ENCODE measurements around the gene ASTN1. TPM values are rescaled to one million over a fixed set of nuclear protein-coding genes. Genes with fewer than 3 reads are reported as not detected.

Gene ASTN1
- total RNA-seq, 1 experiment from 2014 or later: 0.42 TPM

GRCh38 chr1:176831150-176831549 is 333.4 kb downstream of the ASTN1 start:
- no peak for ATAC-seq
- no peak overlapping the region for H3K4me3 ChIP-seq (replicated peaks in 1 of 2; ENCODE audit: low read depth in 1 of 2, low read length in 2 of 2)

More at GRCh38 chr1:176831150-176831549, 333.4 kb downstream of the ASTN1 start:
- Histone ChIP-seq H3K36me3 (ENCODE audit: control insufficient read depth in 1 of 2, insufficient read depth in 2 of 2, low read length in 2 of 2) (no peaks in the 10 kb centered on the region), H3K4me1 (ENCODE audit: control insufficient read depth in 1 of 2, insufficient read depth in 2 of 2, low read length in 2 of 2) (no peaks in the 10 kb centered on the region), H2AFZ (ENCODE audit: low read depth, low read length, poor library complexity, severe bottlenecking) (no peak overlapping the region), H3K79me2 (ENCODE audit: insufficient read depth, low read length) (no peaks in the 10 kb centered on the region), H3K27me3 (ENCODE audit: insufficient read depth, low read length) (0 out of 2 replicates have a peak, but pooled peaks cover 5% of the 10 kb centered on the region), H3K9me3 (ENCODE audit: control insufficient read depth in 1 of 2, insufficient read depth in 1 of 2, low read depth in 1 of 2, low read length in 2 of 2) (no peaks in the 10 kb centered on the region), H3K9ac (ENCODE audit: low read length) (no peak overlapping the region), H3K27ac (ENCODE audit: low read depth, low read length) (no peak overlapping the region), H3K9me2 (ENCODE audit: insufficient read depth) (no peaks in the 10 kb centered on the region), H4K20me1 (ENCODE audit: insufficient read depth) (no peaks in the 10 kb centered on the region), H3K4me2 (ENCODE audit: low read length) (no peak overlapping the region)
- no peak for DNase-seq (ENCODE audit: low read depth, low spot score)
- TF ChIP-seq YY1 (IDR thresholded peaks at IDR 0.05; ENCODE audit: extremely low read depth, insufficient replicate concordance, low read depth, low read length) (no peak), TCF7L2 (IDR thresholded peaks at IDR 0.05; ENCODE audit: borderline replicate concordance, extremely low read depth, insufficient read depth, insufficient read length) (no peak), POLR2A (IDR thresholded peaks at IDR 0.05; ENCODE audit: borderline replicate concordance, extremely low read depth, insufficient read depth, insufficient read length) (no peak), REST (IDR thresholded peaks at IDR 0.05; ENCODE audit: low read depth) (no peak), CBX3 (IDR thresholded peaks at IDR 0.05; ENCODE audit: low read depth) (no peak), EZH2 (IDR thresholded peaks at IDR 0.05) (no peak), SP1 (IDR thresholded peaks at IDR 0.05; ENCODE audit: low read depth) (no peak), ZFX (IDR thresholded peaks at IDR 0.05) (no peak), ELF1 (IDR thresholded peaks at IDR 0.05; ENCODE audit: borderline replicate concordance, low read depth) (no peak), FOSL1 (IDR thresholded peaks at IDR 0.05; ENCODE audit: low read depth) (no peak), POLR2AphosphoS5 (IDR thresholded peaks at IDR 0.05; ENCODE audit: low read depth, low read length) (no peak), MAX (IDR thresholded peaks at IDR 0.05) (no peak), CEBPB (IDR thresholded peaks at IDR 0.05; ENCODE audit: low read depth) (no peak), EGR1 (IDR thresholded peaks at IDR 0.05; ENCODE audit: low read depth) (no peak), CTCF (IDR thresholded peaks at IDR 0.05 in 2 of 3, conservative IDR thresholded peaks at IDR 0.05 in 1 of 3; ENCODE audit: borderline replicate concordance in 1 of 3, insufficient read depth in 1 of 3, low read depth in 2 of 3, low read length in 2 of 3) (no peak), ATF3 (IDR thresholded peaks at IDR 0.05) (no peak), SIN3A (IDR thresholded peaks at IDR 0.05; ENCODE audit: low read depth) (no peak), JUND (IDR thresholded peaks at IDR 0.05) (no peak), RAD21 (IDR thresholded peaks at IDR 0.05; ENCODE audit: low read depth) (no peak)
- ChIA-PET RAD21 (ENCODE audit: low non-redundant PET in 1 of 2, low total read pairs in 2 of 2, uncharacterized antibody in 2 of 2, unreplicated experiment in 2 of 2) (no interaction called here), POLR2A (no interaction called here), CTCF (no interaction called here)
- no TSS peak for BruUV-seq (replicated peaks)
- intact Hi-C loops (cut with micrococcal nuclease): no loop called here

Measured in HCT116 (cell line).